A172 (cell line): Measurements from ENCODE around the gene RAB23. TPM values are rescaled to one million over a fixed set of nuclear protein-coding genes. Genes with fewer than 3 reads are reported as not detected.

Experiments used
- DNase-seq: peaks from one replicate; pipeline ENCODE4 v3.0.0-alpha.2; 2015; ENCODE audit warnings: low spot score
- total RNA-seq: library from RNA; depleted of rRNA; stranded (reverse); fragments of >200 nt; shearing (Covaris generic); gene quantifications from 2 replicates; pipeline ENCODE4 v1.2.3, GENCODE V29; 2014

Gene RAB23
- total RNA-seq, 1 experiment from 2014 or later, result 28.7 TPM

- DNase-seq, result no peak
Measured at GRCh38 chr6:57183336-57183735, 38.8 kb downstream of the RAB23 start.

- no peak for DNase-seq
Measured at GRCh38 chr6:57182017-57182432, 40.1 kb downstream of the RAB23 start.

- no peak for DNase-seq
Measured at GRCh38 chr6:57180596-57180995, 41.5 kb downstream of the RAB23 start.

GRCh38 chr6:57177545-57178265, 44.4 kb downstream of the RAB23 start:
- no peak for DNase-seq

- no peak for DNase-seq
Measured at GRCh38 chr6:57174511-57174907, 47.6 kb downstream of the RAB23 start.

GRCh38 chr6:57173886-57174510, 48.1 kb downstream of the RAB23 start:
- peak; percentile 70 for DNase-seq

- DNase-seq, result peak; percentile 27
Measured at GRCh38 chr6:57173056-57173885, 48.8 kb downstream of the RAB23 start.

- peak; percentile 82 for DNase-seq
Measured at GRCh38 chr6:57172136-57173055, 49.7 kb downstream of the RAB23 start, which contains the start of gene BAG2. Gene BAG2, plus strand, starts transcription at chr6:57172326. Its CDS starts 372 bp downstream, at chr6:57172698.

GRCh38 chr6:57165080-57165479, 57.0 kb downstream of the RAB23 start:
- DNase-seq, result no peak

- no peak for DNase-seq
Measured at GRCh38 chr6:57163956-57164355, 58.2 kb downstream of the RAB23 start.

- DNase-seq, result no peak
Measured at GRCh38 chr6:57162516-57162915, 59.6 kb downstream of the RAB23 start.

GRCh38 chr6:57162028-57162427, 60.1 kb downstream of the RAB23 start:
- no peak for DNase-seq

GRCh38 chr6:57159127-57159526, 63.0 kb downstream of the RAB23 start:
- DNase-seq, result no peak

- no peak for DNase-seq
Measured at GRCh38 chr6:57158658-57159057, 63.4 kb downstream of the RAB23 start.

GRCh38 chr6:57147955-57148858, 73.9 kb downstream of the RAB23 start:
- no peak for DNase-seq

GRCh38 chr6:57147401-57147800, 74.7 kb downstream of the RAB23 start:
- no peak for DNase-seq

GRCh38 chr6:57143690-57144089, 78.4 kb downstream of the RAB23 start:
- no peak for DNase-seq

GRCh38 chr6:57142178-57142525, 80.0 kb downstream of the RAB23 start:
- DNase-seq, result no peak

GRCh38 chr6:57141451-57142177, 80.5 kb downstream of the RAB23 start:
- no peak for DNase-seq

- DNase-seq, result no peak
Measured at GRCh38 chr6:57138026-57138425, 84.1 kb downstream of the RAB23 start.
